HCT116 (cell line): ENCODE data around the gene ICA1L.

Experiments
- CTCF ChIP-seq, 3 experiments: fragments of 200-600 bp in 1 of 3; sonication (generic) in 1 of 3; IDR thresholded peaks in 2 of 3; conservative IDR thresholded peaks in 1 of 3; 2 replicates each; pipeline ENCODE4 v1.5.1; 2012 to 2017; ENCODE audit warnings: low read depth in 2 of 3, low read length in 2 of 3, antibody characterized with exemption in 1 of 3, borderline replicate concordance in 1 of 3, control low read depth in 1 of 3, mild to moderate bottlenecking in 1 of 3, mixed read lengths in 1 of 3, mixed run types in 1 of 3, moderate library complexity in 1 of 3; ENCODE audit not compliant: insufficient read depth in 1 of 3
- POLR2AphosphoS5 ChIP-seq: IDR thresholded peaks from 2 replicates; pipeline ENCODE4 v1.6.1; 2011; ENCODE audit warnings: mild to moderate bottlenecking, low read depth, low read length, moderate library complexity
- ZBTB33 ChIP-seq: IDR thresholded peaks from 2 replicates; pipeline ENCODE4 v1.6.1; 2011; ENCODE audit warnings: mild to moderate bottlenecking, low read length, moderate library complexity; ENCODE audit not compliant: insufficient replicate concordance; ENCODE audit errors: extremely low read depth

- no peak for TF ChIP-seq CTCF (IDR thresholded peaks at IDR 0.05 in 2 of 3, conservative IDR thresholded peaks at IDR 0.05 in 1 of 3; ENCODE audit: borderline replicate concordance in 1 of 3, insufficient read depth in 1 of 3, low read depth in 2 of 3, low read length in 2 of 3)
- no peak for TF ChIP-seq ZBTB33
- no peak for TF ChIP-seq POLR2AphosphoS5
Observed at GRCh38 chr2:202750763-202751427, 120.7 kb downstream of the ICA1L start.
